T follicular helper cell (primary cell): ENCODE measurements around the gene INPPL1.

Experiments used
- DNase-seq: peaks from one replicate; pipeline ENCODE4 v3.0.0-alpha.2; 2020; ENCODE audit warnings: low read depth

Gene INPPL1

DNA sequence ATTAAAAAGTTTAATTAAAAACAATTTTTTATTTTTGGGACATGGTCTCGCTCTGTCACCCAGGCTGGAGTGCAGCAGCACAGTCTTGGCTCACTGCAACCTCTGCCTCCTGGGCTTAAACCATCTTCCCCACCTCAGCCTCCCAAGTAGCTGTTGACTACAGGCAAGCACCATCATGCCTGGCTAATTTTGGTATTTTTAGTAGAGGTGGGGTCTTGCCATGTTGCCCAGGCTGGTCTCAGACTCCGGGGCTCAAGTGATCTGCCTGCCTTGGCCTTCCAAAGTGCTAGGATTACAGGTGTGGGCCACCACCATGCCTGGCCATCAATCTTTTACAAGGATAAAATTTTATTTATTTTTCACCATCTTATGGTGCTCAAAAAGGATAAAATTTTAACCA is 62.7 kb downstream of the INPPL1 start:
- DNase-seq, result no peak
